Measurements from ENCODE around the gene CARMIL3. TPM values are rescaled to one million over a fixed set of nuclear protein-coding genes. Genes with fewer than 3 reads are reported as not detected.

Gene CARMIL3
- total RNA-seq, 2 experiments from 2014 or later: 0.63 to 0.83 TPM

DNA sequence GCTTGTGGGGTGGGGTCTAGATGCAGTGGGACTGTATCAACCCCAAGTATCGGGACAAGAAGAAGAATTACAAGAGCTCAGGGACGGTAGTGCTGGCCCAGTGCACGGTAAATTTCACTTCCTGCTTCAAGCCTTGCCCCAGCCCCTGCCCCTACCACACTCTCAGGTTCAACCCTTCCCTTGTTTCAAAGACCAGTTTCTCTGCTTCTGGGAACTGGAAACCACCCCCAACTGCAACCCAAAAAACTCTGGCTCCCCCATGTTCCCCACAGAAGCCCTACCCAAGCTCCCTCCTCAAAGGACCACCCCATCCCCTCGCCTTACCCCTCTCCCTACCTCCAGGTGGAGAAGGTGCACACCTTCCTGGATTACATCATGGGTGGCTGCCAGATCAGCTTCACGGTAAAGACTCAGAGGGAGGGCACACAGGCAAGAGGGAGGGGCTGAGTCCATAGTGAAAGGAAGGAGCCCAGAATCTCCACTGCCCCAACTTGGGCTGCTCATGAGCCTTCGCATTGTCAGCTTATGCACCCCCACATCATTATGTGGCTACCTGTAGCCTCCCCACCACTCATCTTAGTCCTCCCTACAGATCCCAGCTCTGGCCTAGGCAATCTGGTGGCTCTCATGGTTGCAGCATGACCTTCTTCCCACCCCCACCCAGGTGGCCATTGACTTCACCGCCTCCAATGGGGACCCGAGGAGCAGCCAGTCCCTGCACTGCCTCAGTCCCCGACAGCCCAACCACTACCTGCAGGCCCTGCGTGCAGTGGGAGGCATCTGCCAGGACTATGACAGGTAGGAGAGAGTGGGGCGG lies 23.9 kb downstream of the CARMIL3 start:
- Mint-ChIP-seq H3K9me3 (no peaks in the 10 kb centered on the region), H3K4me1 (ENCODE audit: low read depth) (peaks cover 18% of the 10 kb centered on the region), H3K27ac (peak overlapping the region; percentile 55), H3K36me3 (ENCODE audit: low read depth) (no peaks in the 10 kb centered on the region), H3K27me3 (no peaks in the 10 kb centered on the region), H3K4me3 (no peak overlapping the region)
- CTCF ChIA-PET: interaction anchor here (1.1 to 3.0 kb wide), 5 partner anchors 9 to 35 kb away, joined by 4 to 12 read pairs (median 5); no protein-coding TSS in a partner anchor
- ATAC-seq (no peak), DNase-seq (no peak)
- TF ChIP-seq, protein P1, sequence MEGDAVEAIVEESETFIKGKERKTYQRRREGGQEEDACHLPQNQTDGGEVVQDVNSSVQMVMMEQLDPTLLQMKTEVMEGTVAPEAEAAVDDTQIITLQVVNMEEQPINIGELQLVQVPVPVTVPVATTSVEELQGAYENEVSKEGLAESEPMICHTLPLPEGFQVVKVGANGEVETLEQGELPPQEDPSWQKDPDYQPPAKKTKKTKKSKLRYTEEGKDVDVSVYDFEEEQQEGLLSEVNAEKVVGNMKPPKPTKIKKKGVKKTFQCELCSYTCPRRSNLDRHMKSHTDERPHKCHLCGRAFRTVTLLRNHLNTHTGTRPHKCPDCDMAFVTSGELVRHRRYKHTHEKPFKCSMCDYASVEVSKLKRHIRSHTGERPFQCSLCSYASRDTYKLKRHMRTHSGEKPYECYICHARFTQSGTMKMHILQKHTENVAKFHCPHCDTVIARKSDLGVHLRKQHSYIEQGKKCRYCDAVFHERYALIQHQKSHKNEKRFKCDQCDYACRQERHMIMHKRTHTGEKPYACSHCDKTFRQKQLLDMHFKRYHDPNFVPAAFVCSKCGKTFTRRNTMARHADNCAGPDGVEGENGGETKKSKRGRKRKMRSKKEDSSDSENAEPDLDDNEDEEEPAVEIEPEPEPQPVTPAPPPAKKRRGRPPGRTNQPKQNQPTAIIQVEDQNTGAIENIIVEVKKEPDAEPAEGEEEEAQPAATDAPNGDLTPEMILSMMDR (IDR thresholded peaks at IDR 0.05): no peak
- intact Hi-C loops (cut with micrococcal nuclease): no loop called here
- POLR2A ChIA-PET: interaction anchor here (0.6 to 2.0 kb wide), 4 partner anchors 10 to 19 kb away, joined by 3 to 5 read pairs (median 3); no protein-coding TSS in a partner anchor

GRCh38 chr14:24076302-24076601 lies 24.4 kb downstream of the CARMIL3 start:
- ATAC-seq (no peak), DNase-seq (no peak)
- intact Hi-C loops (cut with micrococcal nuclease): no loop called here
- H3K4me3 Mint-ChIP-seq: no peak overlapping the region
- TF ChIP-seq, protein P1 (IDR thresholded peaks at IDR 0.05): no peak
- H3K36me3 Mint-ChIP-seq (ENCODE audit: low read depth): no peaks in the 10 kb centered on the region
- ChIA-PET POLR2A (interaction anchor here (0.6 to 2.0 kb wide), 2 partner anchors 10 to 17 kb away, joined by 3 to 5 read pairs; no protein-coding TSS in a partner anchor), CTCF (interaction anchor here (1.0 to 2.0 kb wide), 4 partner anchors 10 to 32 kb away, joined by 3 to 6 read pairs (median 5); no protein-coding TSS in a partner anchor)
- no peaks in the 10 kb centered on the region for H3K9me3 Mint-ChIP-seq
- no peak overlapping the region for H3K27ac Mint-ChIP-seq
- H3K27me3 Mint-ChIP-seq: no peaks in the 10 kb centered on the region
- H3K4me1 Mint-ChIP-seq (ENCODE audit: low read depth): peaks cover 16% of the 10 kb centered on the region

GRCh38 chr14:24077086-24077485 lies 25.3 kb downstream of the CARMIL3 start:
- ChIA-PET POLR2A (no interaction called here), CTCF (interaction anchor here (1.0 to 6.5 kb wide), 4 partner anchors 11 to 31 kb away, joined by 3 to 99 read pairs (median 6); partner anchors contain the start of gene PCK2)
- intact Hi-C loops (cut with micrococcal nuclease): no loop called here
- Mint-ChIP-seq H3K27me3 (no peaks in the 10 kb centered on the region), H3K36me3 (ENCODE audit: low read depth) (no peaks in the 10 kb centered on the region), H3K4me3 (no peak overlapping the region), H3K4me1 (ENCODE audit: low read depth) (peaks cover 20% of the 10 kb centered on the region), H3K9me3 (no peaks in the 10 kb centered on the region), H3K27ac (no peak overlapping the region)
- no peak for DNase-seq
- TF ChIP-seq, protein P1 (IDR thresholded peaks at IDR 0.05): no peak
- ATAC-seq: no peak

- intact Hi-C loops (cut with micrococcal nuclease): no loop called here
- Mint-ChIP-seq H3K4me3 (no peak overlapping the region), H3K4me1 (ENCODE audit: low read depth) (peaks cover 22% of the 10 kb centered on the region), H3K9me3 (no peaks in the 10 kb centered on the region), H3K27ac (no peak overlapping the region), H3K27me3 (no peaks in the 10 kb centered on the region), H3K36me3 (ENCODE audit: low read depth) (no peaks in the 10 kb centered on the region)
- no peak for ATAC-seq
- ChIA-PET POLR2A (interaction anchor here (3.8 kb wide), 1 partner anchor 37 kb away, joined by 19 read pairs; the partner anchor contains the start of genes DCAF11 and NRL), CTCF (interaction anchor here (6.5 to 9.1 kb wide), 2 partner anchors 15 to 19 kb away, joined by 99 to 127 read pairs; partner anchors contain the start of gene PCK2)
- DNase-seq: no peak
- TF ChIP-seq, protein P1 (IDR thresholded peaks at IDR 0.05): no peak
Observed at GRCh38 chr14:24078146-24078545, 26.3 kb downstream of the CARMIL3 start.
